IPS DF 6.9 (cell line): ENCODE data around the gene RNF151.
A peak's percentile ranks its signal among the peaks of the same experiment; 100 is the strongest.

Experiments
- DNase-seq: peaks from one replicate; pipeline ENCODE4 v3.0.0-alpha.2; 2013; ENCODE audit warnings: low read depth, low spot score
- H3K27ac ChIP-seq: one replicate; pipeline ENCODE4 v1.5.1; 2013; ENCODE audit warnings: low read length, control low read depth
- H3K27me3 ChIP-seq: 2 replicates; pipeline ENCODE4 v1.6.1; 2013; ENCODE audit warnings: mild to moderate bottlenecking, low read length; ENCODE audit not compliant: control insufficient read depth, insufficient read depth
- H3K36me3 ChIP-seq: 2 replicates; pipeline ENCODE4 v1.6.1; 2013; ENCODE audit warnings: low read length; ENCODE audit not compliant: control insufficient read depth, insufficient read depth
- H3K4me1 ChIP-seq: 2 replicates; pipeline ENCODE4 v1.6.1; 2013; ENCODE audit warnings: low read length; ENCODE audit not compliant: control insufficient read depth, insufficient read depth
- H3K4me3 ChIP-seq: 2 replicates; pipeline ENCODE4 v1.5.1; 2013; ENCODE audit warnings: mild to moderate bottlenecking, low read length
- H3K9me3 ChIP-seq: 2 replicates; pipeline ENCODE4 v1.6.1; 2013; ENCODE audit warnings: low read length, inconsistent platforms; ENCODE audit not compliant: control insufficient read depth, insufficient read depth
- WGBS: extraction: QIAGEN DNeasy Blood & Tissue Kit; methylation state at CpG from one replicate; pipeline ENCODE4 v1.1.7; 2013; ENCODE audit warnings: mixed read lengths, missing lambda C conversion rate; ENCODE audit not compliant: insufficient read length, insufficient coverage; 5-methylcytosine and 5-hydroxymethylcytosine counted together

Gene RNF151

DNA sequence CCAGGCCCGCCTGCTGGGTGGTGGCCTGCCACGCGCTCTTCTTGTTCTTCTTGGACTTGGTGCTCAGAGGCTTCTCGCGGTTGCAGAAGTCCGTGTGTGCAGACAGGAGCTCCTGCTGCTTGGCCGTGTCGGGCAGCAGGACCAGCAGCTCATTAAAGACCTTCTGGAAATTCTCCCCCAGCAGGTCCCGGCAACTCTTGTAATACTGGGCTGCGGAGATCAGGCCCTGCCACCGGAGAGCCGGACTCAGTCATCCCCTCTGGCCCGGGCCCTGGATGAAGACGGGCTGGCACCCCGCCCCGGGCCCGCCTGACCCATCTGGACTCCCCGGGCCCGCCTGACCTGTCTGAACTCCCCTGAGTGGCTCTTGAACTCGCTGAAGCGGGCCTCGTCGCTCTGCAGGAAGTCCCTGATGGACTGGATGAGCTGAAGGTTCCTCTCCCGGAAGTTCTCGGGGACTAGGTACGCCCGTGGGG lies 31.7 kb downstream of the RNF151 start:
- peaks cover 49% of the 10 kb centered on the region for H3K36me3 ChIP-seq

DNA sequence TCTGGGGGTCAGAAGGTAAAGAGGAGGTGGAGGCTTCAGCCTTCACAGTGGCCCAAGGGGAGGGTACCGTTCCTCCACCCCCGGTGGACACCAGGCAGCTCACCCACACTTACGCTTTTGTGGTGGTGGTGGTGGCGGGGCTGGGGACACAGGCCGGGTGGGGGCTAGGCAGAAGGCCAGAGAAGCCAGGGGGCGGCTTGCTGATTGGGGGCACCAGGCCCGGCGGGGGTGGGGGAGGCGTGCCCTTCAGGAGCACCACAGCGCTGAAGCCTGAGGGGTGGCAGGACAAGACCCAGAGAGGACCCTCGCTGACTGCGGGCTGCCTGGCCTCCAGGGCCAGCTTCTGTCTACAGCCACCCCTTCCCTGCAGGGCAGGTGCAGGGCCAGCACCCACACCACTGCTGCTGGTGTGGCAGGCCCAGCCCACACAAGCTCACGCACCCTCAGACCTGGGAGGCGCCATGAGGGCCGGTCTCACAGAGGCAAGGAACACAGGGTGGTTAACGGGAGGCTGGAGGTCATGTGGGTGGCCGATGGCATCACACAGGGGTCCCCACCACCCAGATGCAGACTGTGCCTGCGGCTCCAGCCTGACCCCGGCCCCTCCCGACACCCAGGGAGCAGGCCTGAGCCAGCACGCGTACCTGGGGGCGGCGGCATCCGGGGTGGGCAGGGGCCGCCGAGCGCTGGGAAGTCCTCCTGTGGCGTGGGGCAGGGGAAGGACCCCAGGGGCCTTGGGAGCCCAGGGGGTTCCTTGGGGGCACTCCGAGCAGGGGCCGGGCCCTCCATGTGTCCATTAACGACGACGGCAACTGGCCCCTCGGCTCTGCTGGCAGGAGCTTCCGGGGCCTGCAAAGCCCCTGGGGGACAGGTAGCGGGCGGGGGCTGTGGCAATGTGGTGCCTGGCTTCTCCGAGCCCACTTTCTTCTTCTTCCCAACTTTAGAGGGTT lies 32.5 kb downstream of the RNF151 start:
- Histone ChIP-seq H3K27ac (no peak overlapping the region), H3K9me3 (no peaks in the 10 kb centered on the region), H3K4me3 (no peak overlapping the region), H3K36me3 (peaks cover 49% of the 10 kb centered on the region), H3K4me1 (peaks cover under 1% of the 10 kb centered on the region; the same call in 1 of the 2 replicates), H3K27me3 (no peaks in the 10 kb centered on the region)
- DNase-seq: no peak
- WGBS: no CpG with 5 or more reads among the region's 39 CpGs

More for the DNA sequence above, 31.7 kb downstream of the RNF151 start:
- Histone ChIP-seq H3K9me3 (no peaks in the 10 kb centered on the region), H3K27ac (no peak overlapping the region), H3K4me1 (no peaks in the 10 kb centered on the region), H3K4me3 (no peak overlapping the region), H3K27me3 (no peaks in the 10 kb centered on the region)
- DNase-seq: no peak
- no CpG with 5 or more reads among the region's 27 CpGs for WGBS

DNA sequence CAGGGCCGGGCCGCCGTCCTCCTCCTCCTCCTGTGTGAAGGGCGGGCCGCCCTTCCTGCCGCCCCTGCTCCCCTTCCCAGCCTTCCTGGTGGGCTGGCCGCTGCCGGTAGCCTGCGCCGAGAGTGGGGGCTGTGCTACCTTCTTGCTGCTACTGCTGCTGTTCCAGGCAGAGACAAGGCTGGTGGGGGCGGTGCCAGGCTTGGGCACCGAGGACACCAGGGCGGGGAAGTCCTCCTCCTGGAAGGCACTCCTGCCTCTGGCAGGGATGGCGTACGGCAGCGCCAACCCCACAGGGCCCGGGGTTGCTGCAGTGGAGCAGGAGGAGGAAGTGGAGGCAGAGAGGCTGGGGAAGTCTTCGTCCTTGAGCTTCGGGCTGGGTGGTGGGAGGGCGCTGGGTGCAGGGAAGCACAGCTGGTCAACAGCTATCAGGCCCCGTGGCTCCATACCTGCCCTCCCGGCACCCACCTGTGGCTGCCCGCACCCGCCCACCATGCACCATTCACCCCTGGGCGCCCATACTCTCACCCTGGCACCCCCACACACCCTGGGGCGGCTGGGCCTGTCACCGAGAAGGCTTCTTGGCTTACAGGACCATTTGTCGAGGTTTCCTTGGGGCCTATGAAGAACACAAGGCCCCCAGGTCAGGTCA lies 33.3 kb downstream of the RNF151 start:
- no peaks in the 10 kb centered on the region for H3K9me3 ChIP-seq
- H3K4me1 ChIP-seq: peaks cover 4% of the 10 kb centered on the region; the same call in 1 of the 2 replicates
- H3K27ac ChIP-seq: no peak overlapping the region
- no peaks in the 10 kb centered on the region for H3K27me3 ChIP-seq
- WGBS: no CpG with 5 or more reads among the region's 28 CpGs
- H3K4me3 ChIP-seq: no peak overlapping the region
- DNase-seq: no peak
- H3K36me3 ChIP-seq: peaks cover 49% of the 10 kb centered on the region

DNA sequence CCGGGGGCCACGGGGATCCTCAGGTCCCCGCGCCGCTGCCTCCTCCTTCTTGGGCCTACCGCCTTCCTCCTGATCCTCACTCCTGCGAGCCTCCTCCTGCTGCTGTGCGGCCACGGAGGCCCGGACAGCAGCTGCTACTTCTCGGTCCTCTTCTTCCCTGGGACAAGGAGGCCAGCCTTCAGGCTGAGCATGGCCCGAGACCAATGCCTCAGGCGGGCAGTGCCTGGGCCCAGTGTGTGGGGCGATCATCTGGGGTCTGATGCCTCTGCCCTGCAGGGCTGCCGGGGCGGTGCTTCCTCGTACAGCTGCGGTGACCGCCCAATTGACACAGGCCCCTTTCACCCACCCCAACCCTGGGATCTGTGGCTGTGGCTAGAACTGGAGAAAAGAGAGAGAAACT lies 34.4 kb downstream of the RNF151 start:
- no peaks in the 10 kb centered on the region for H3K27me3 ChIP-seq
- H3K27ac ChIP-seq: no peak overlapping the region
- no CpG with 5 or more reads among the region's 19 CpGs for WGBS
- peaks cover 4% of the 10 kb centered on the region for H3K4me1 ChIP-seq
- peaks cover 49% of the 10 kb centered on the region for H3K36me3 ChIP-seq
- no peak overlapping the region for H3K4me3 ChIP-seq
- no peak for DNase-seq
- H3K9me3 ChIP-seq: no peaks in the 10 kb centered on the region

DNA sequence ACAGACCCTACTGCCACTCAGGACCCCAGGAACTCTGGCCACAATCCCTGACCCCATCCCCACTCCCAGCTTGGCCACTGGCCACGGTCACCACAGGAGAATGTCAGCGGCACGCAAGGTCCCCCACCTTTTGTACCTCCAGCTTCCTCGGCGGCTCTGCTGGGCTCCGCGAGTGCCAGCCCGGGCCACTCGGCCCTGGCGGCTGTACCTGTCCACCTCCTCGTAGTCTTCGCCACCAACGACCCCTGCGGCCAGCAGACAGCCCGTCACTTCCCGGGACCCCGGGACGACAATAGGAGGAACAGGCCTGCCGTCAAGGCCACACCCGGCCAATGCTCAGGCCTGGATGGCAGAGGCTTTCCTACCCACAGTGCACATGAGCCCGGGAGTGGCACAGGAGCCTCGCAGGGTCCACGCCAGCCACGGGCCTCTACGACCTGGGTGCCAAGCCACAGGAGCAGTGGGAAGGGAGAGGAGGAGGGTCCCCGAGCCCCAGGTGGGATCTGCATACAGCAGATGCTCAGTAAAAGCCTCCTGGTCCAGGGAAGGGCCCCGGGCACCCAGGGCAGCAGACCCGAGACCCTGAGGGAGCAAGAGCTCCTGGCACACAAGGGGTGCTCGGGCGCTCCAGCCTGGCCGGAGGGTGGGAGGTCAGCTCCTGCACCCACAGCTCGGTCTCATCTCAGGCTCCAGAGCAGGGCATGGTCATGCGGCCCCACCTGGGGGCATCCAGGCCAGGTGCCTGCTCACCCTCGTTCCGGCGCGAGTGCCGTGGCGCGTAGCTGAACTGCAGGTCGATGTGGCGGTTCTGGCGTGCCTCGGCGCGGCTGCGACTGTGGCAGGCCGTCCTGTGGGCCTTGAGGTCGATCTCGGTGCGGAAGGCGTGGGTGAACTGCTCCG lies 35.0 kb downstream of the RNF151 start:
- no peak for DNase-seq
- H3K27me3 ChIP-seq: no peaks in the 10 kb centered on the region
- no peaks in the 10 kb centered on the region for H3K9me3 ChIP-seq
- H3K27ac ChIP-seq: no peak overlapping the region
- WGBS: no CpG with 5 or more reads among the region's 53 CpGs
- peaks cover 5% of the 10 kb centered on the region for H3K4me1 ChIP-seq
- H3K4me3 ChIP-seq: no peak overlapping the region
- peaks cover 49% of the 10 kb centered on the region for H3K36me3 ChIP-seq

DNA sequence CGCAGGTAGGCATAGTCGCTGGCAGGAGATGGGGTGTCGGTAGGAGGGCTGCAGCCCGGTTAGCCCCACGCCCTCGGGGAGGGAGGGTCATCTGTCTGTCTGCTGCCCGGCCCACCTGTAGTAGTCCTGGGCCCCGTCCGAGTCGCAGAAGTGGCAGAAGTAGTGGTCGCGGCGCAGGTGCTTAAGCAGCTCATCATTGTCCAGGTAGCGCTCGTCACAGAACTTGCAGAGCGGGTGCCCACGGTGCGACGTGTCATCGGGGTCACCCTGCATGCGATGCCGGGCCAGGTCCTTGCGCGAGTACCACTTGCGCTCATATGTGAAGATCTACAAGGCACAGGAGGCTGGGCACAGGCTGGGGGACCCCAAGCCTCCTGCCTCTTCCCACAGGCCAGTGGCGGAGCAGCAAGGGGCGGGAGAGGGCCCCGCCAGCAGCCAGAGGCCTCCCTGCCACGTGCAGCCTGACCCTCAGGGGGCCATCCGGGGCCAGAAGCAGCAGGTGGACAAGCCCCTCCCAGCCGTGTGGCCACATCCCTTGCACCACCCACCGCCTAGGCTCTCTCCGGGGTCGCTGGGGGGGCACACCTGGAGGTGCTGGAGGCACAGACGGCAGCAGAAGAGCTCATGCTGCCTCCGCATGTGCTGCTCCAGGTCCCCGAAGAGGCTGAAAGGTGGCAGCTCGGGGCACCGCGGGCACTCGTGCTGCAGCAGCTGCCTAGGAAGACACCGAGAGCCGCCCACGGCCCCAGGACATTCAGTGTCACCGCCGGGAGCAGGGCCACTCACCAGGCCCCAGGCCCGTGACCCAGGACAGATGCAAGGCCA lies 36.0 kb downstream of the RNF151 start:
- Histone ChIP-seq H3K36me3 (peaks cover 49% of the 10 kb centered on the region), H3K4me1 (peaks cover 5% of the 10 kb centered on the region), H3K27me3 (no peaks in the 10 kb centered on the region), H3K9me3 (no peaks in the 10 kb centered on the region), H3K27ac (no peak overlapping the region), H3K4me3 (no peak overlapping the region)
- no CpG with 5 or more reads among the region's 47 CpGs for WGBS
- no peak for DNase-seq

DNA sequence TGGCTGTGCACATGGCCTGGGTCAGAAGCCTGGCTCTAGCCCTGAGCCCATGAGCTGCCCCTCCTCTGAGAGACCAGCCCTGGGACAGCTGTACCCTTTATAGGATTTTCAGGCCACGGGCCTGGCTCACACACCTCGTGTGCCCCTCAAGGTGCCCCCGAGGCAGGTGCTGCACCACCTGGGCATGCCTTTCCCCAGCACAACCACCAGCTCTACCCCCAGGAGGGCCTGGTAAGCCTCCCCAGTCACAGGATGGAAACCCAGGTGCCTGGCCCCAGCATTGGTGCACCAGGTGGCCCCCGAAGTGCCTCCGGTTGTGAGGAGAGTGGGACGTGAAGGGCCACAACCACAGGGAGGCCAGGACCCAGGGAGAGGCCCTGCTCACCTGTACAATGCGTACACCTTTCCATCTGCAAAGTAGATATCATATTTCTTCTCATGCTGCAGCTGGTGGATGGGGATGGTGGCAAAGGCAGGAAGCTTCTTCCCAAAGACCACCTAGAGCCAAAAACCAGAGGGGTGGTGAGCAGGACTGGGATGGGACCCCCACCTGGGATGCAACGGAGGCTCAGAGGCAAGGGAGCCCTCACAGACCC lies 36.7 kb downstream of the RNF151 start:
- Histone ChIP-seq H3K4me3 (no peak overlapping the region), H3K27me3 (no peaks in the 10 kb centered on the region), H3K27ac (no peak overlapping the region), H3K4me1 (peaks cover 5% of the 10 kb centered on the region), H3K36me3 (peaks cover 43% of the 10 kb centered on the region), H3K9me3 (no peaks in the 10 kb centered on the region)
- no peak for DNase-seq
- WGBS: no CpG with 5 or more reads among the region's 8 CpGs

DNA sequence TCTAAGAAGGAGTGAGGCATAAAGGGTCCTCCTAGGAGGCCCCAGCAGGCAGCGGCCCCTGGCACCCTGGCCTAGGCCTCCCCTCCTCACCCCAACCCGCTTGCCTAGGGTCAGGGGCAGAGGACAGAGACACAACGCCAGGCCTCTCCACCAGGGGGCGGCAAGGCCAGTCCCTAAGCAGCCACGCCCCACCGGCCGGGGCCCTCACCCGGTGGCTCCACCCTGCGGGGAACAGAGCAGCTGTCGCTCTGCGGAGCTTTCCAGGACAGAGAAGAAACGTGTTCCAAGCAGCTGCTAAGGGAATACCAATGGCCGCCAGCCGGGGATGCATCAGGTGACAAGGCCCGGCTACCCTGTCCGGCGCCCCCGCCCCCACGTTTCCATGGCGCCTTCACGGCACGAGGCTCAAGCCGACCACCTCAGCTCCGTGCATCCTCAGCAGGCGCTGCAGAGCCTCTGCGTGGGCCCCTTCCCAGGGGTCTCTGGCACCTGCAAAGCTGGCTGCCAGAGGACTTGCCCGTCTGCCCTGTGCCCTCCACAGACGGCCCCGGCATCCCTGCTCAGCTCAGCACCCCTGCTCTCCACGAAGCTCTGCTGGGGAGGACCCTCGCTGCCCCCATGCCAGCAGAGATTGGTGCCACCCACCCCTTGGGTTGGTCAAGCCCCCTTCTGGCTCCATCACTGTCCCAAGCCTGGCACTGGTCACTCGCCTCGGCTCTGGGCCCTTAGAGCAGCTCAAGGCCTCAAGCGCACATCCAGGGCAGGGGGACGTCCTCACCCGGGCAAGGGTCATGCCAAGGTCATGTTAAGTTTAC lies 37.4 kb downstream of the RNF151 start:
- WGBS: no CpG with 5 or more reads among the region's 36 CpGs
- no peak overlapping the region for H3K4me3 ChIP-seq
- no peaks in the 10 kb centered on the region for H3K9me3 ChIP-seq
- peaks cover 5% of the 10 kb centered on the region for H3K4me1 ChIP-seq
- H3K27me3 ChIP-seq: no peaks in the 10 kb centered on the region
- H3K27ac ChIP-seq: no peak overlapping the region
- H3K36me3 ChIP-seq: peaks cover 39% of the 10 kb centered on the region
- peak; percentile 94 for DNase-seq
